Measurements from ENCODE around the gene HSPA5. TPM values are rescaled to one million over a fixed set of nuclear protein-coding genes. Genes with fewer than 3 reads are reported as not detected.
"Not testable (repeated sequence)": the region's sequence is repeated elsewhere in the genome, so short reads cannot be mapped to it uniquely, and the experiment has no call there.

The HSPA5 gene
- polyA plus RNA-seq (ENCODE audit: insufficient read length in 10 of 10) = 100 to 1,000 TPM; 163 to 253 (median 187) TPM
- long read RNA-seq, donor 1, transcript HSPA5-201 (8 exons, 3,908 nt) = major isoform, 62 of 120 reads
- long read RNA-seq, donor 1, partial matches to known transcripts = 58 of 120 reads
- long read RNA-seq, donor 1, other reads (novel, unspliced or antisense) = 0 of 120 reads
- long read RNA-seq, donor 2, transcript HSPA5-201 (8 exons, 3,908 nt) = major isoform, 59 of 97 reads
- long read RNA-seq, donor 2, partial matches to known transcripts = 38 of 97 reads
- long read RNA-seq, donor 2, other reads (novel, unspliced or antisense) = 0 of 97 reads
- long read RNA-seq, donor 3 = 0 reads
- long read RNA-seq, donor 4, transcript HSPA5-201 (8 exons, 3,908 nt) = major isoform, 73 of 111 reads
- long read RNA-seq, donor 4, partial matches to known transcripts = 38 of 111 reads
- long read RNA-seq, donor 4, other reads (novel, unspliced or antisense) = 0 of 111 reads
- long read RNA-seq, donor 5, transcript HSPA5-201 (8 exons, 3,908 nt) = major isoform, 96 of 170 reads
- long read RNA-seq, donor 5, partial matches to known transcripts = 74 of 170 reads
- long read RNA-seq, donor 5, other reads (novel, unspliced or antisense) = 0 of 170 reads
- long read RNA-seq, donor 6, transcript HSPA5-201 (8 exons, 3,908 nt) = major isoform, 103 of 176 reads
- long read RNA-seq, donor 6, partial matches to known transcripts = 73 of 176 reads
- long read RNA-seq, donor 6, other reads (novel, unspliced or antisense) = 0 of 176 reads
- long read RNA-seq, donor 7, transcript HSPA5-201 (8 exons, 3,908 nt) = major isoform, 49 of 63 reads
- long read RNA-seq, donor 7, partial matches to known transcripts = 14 of 63 reads
- long read RNA-seq, donor 7, other reads (novel, unspliced or antisense) = 0 of 63 reads
- long read RNA-seq, donor 8, transcript HSPA5-201 (8 exons, 3,908 nt) = major isoform, 63 of 118 reads
- long read RNA-seq, donor 8, partial matches to known transcripts = 55 of 118 reads
- long read RNA-seq, donor 8, other reads (novel, unspliced or antisense) = 0 of 118 reads
- long read RNA-seq, donor 9, transcript HSPA5-201 (8 exons, 3,908 nt) = major isoform, 9 of 9 reads
- long read RNA-seq, donor 9, partial matches to known transcripts = 0 of 9 reads
- long read RNA-seq, donor 9, other reads (novel, unspliced or antisense) = 0 of 9 reads

- peak; percentile 99 to 100 (median 100) for DNase-seq
Observed at GRCh38 chr9:125241000-125241862, at the start of gene HSPA5. Gene HSPA5, minus strand, starts transcription at chr9:125241343. Its CDS starts 217 bp downstream, at chr9:125241126.

DNA sequence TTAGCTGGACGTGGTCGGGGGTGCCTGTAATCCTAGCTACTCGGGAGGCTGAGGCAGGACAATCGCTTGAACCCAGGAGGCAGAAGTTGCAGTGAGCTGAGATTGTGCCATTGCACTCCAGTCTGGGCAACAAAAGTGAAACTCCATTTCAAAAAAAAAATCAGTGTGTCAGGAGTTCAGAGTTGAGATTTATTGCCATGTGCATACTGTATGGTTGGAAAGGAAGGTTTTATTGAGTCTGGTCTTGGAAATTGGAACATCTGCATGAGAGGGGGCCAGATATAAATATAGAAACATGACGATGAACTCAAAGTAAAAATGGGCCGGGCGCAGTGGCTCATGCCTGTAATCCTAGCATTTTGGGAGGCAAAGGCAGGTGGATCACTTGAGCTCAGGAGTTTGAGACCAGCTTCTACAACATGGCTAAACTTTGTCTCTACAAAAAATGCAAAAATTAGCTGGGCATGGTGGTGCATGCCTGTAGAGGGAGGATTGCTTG lies 45.8 kb upstream of the HSPA5 start:
- DNase-seq = peak in 1 of 3 donors; percentile 32

GRCh38 chr9:125284855-125285254 lies 43.7 kb upstream of the HSPA5 start:
- DNase-seq = no peak

DNA sequence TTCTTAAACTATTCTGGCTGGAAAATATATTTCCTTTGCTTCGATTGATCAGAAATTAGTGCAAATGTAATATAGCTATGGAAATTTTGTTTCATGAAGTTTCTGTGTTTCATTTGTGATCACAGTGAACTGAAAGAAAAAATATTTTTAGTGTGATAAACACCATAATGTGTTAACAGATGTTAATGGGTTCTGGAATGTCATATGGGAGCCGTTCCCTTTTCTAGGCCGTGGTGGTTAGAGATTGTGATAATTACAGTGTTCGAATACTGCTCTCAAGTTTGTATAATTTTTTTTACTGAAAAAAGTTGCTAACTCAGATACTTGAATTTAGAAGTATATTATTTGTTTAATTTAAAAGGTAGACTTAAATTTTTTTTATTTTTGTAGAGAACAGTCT lies 39.8 kb upstream of the HSPA5 start:
- DNase-seq = no peak

GRCh38 chr9:125277411-125277810 lies 36.3 kb upstream of the HSPA5 start:
- no peak for DNase-seq

GRCh38 chr9:125276771-125277170 lies 35.6 kb upstream of the HSPA5 start:
- no peak for DNase-seq

- DNase-seq = no peak
Observed at GRCh38 chr9:125272697-125273096, 31.6 kb upstream of the HSPA5 start.

GRCh38 chr9:125271081-125271480 lies 29.9 kb upstream of the HSPA5 start:
- no peak for DNase-seq

DNA sequence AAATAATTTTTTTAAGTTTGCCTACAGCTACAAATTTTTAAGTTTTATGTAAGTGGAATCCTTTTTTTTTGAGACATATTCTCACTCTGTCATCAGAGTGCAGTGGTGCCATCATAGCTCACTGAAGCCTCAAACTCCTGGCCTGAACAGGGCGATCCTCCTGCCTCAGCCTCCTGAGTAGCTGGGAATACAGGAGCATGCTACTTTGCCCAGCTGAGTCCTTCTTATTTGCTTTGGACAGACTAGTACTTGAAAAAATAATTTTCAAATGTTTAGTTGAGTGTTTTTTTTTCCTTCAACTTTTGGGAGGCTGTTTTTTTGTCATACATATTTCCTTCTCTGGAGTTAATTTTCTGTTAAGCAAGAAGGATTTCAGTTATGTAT lies 27.9 kb upstream of the HSPA5 start:
- DNase-seq = no peak

DNA sequence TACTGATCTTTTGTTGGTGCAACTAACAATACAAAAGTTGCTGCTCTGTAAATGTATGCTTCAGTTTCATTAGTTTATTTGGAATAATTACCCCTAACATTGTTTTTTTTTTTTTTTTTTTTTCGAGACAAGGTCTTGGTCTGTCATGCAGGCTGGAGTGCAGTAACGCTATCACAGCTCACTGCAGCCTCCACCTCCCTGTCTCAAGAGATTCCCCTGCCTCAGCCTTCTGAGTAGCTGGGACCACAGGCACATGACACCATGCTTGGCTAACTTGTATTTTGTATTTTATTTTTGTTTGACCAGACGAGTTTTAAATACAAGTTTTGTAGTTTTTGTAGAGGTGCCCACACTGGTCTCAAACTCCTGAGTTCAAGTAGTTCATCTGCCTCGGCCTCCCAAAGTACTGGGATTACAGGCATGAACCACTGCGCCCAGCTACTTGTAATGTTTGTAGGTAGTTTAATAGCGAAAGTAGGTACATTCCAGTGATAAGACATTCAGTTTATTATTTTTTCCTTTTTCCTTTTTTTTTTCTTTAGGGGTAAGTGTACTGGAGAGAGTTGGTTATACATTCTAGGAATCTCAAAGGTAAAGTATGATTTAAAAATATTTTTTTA lies 27.4 kb upstream of the HSPA5 start:
- DNase-seq = no peak

DNA sequence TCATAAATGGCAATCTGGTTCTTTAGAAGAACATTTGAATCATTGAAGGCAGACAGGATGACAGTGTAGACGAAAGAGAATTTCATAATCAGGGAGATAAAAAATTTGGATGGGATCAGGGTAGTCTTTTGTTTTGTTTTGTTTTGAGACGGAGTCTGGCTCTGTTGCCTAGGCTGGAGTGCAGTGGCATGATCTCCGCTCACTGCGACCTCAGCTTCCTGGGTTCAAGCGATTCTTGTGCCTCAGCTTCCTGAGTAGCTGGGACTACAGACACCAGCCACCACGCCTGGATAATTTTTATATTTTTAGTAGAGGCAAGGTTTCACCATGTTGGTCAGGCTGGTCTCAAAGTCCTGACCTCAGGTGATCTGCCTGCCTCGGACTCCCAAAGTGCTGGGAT lies 22.9 kb upstream of the HSPA5 start:
- DNase-seq = not testable (repeated sequence)

DNA sequence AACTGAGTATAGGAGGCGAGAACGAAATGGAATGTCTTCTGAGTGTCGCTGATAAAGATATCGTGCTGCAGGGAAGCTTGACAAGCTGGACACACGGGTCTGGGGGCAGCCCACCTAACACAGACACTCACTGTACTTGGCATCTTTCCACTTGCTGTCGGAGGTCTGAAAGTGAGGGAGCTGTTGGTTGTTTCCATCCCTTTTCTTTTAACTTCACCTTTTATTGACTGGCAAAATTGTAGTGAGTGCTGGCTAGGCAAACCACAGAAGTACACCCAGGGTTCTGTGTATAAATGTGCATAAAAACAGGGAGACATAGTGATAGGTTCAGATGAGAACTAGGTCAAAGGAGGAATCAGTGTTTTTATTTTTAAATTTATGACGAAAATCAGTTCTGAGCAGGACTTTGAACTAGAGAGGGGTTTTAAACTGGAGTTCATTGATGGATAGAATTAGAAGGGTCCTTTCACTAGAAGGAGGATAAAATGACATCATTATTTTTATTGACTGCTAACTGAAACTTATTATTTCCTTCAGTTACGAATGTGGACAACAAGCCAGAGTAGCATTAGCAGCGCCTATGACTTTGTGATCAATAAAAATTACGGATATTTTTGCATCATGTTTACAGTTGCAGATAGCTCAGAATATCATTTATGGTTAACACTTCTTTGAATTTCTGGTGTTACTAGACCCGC lies 21.3 kb upstream of the HSPA5 start:
- DNase-seq = no peak

GRCh38 chr9:125261501-125262293 lies 20.6 kb upstream of the HSPA5 start, which contains the start of gene GAPVD1:
Gene GAPVD1, plus strand, starts transcription at chr9:125261826. Its CDS starts 37,096 bp downstream, at chr9:125298922.
- peak; percentile 91 to 97 (median 97) for DNase-seq

- peak in 2 of 3 donors; percentile 29 to 58 for DNase-seq
Observed at GRCh38 chr9:125260561-125260960, 19.4 kb upstream of the HSPA5 start.

- peak in 1 of 3 donors; percentile 27 for DNase-seq
Observed at GRCh38 chr9:125258832-125259534, 17.8 kb upstream of the HSPA5 start.

- DNase-seq = peak in 2 of 3 donors; percentile 39 to 75
Observed at GRCh38 chr9:125258160-125258785, 17.1 kb upstream of the HSPA5 start.

DNA sequence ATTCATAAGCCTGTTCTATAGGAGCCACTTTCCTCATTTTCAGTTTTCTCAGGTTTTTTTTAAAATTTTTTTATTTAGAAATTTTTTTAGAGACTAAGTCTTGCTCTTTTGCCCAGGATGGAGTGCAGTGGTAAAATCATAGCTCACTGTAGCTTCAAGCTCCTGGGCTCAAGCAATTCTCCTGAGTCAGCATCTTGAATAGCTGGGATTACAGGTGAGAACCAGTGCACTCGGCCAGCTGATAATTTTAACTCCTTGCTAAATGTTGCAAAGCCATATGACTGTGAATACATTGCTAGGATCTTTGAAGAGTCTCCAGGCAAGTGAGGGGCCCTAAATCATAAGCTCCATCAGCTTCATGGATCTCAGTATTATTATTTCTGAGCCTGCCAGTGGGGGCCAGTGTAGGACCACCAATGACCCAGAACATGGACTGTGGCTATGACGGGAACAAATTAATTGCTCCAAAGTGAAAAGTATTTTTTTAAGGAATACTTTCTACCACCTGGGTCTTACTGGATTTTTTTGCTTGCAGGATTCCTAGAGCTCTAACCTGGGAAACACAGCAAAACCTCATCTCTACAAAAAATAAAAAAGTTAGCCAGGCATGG lies 14.7 kb upstream of the HSPA5 start:
- peak in 1 of 3 donors; percentile 49 for DNase-seq
